Ascending aorta (tissue), 2 donors: ENCODE measurements around the gene LCE1B. TPM values are rescaled to one million over a fixed set of nuclear protein-coding genes. Genes with fewer than 3 reads are reported as not detected.

Experiments used
- DNase-seq, 2 donors: peaks; one replicate each; pipeline ENCODE4 v3.0.0-alpha.2; 2019; ENCODE audit warnings: low spot score in 2 of 2
- H3K27ac ChIP-seq, 2 donors: fragments of 200-600 bp; sonication (generic); one replicate each; pipeline ENCODE4 v1.5.1; 2016 to 2017; ENCODE audit warnings: mild to moderate bottlenecking in 1 of 2
- H3K27me3 ChIP-seq: fragments of 200-600 bp; sonication (generic); one replicate; pipeline ENCODE4 v1.5.1; 2017
- H3K36me3 ChIP-seq, 2 donors: fragments of 200-600 bp; sonication (generic); one replicate each; pipeline ENCODE4 v1.5.1; 2016
- H3K4me1 ChIP-seq, 2 donors: fragments of 200-600 bp; sonication (generic); one replicate each; pipeline ENCODE4 v1.5.1; 2016 to 2017; ENCODE audit warnings: mild to moderate bottlenecking in 1 of 2
- H3K4me3 ChIP-seq, 2 donors: fragments of 200-600 bp; sonication (generic); one replicate each; pipeline ENCODE4 v1.5.1; 2016 to 2017; ENCODE audit warnings: mild to moderate bottlenecking in 1 of 2
- H3K9me3 ChIP-seq, 2 donors: fragments of 200-600 bp; sonication (generic); one replicate each; pipeline ENCODE4 v1.5.1; 2016
- CTCF ChIP-seq, 3 experiments: fragments of 200-600 bp in 2 of 3; fragments of 450-650 bp in 1 of 3; sonication (generic) in 2 of 3; IDR thresholded peaks; one replicate each; pipeline ENCODE4 v1.5.1; 2016 to 2019; ENCODE audit warnings: antibody characterized with exemption in 3 of 3, mild to moderate bottlenecking in 1 of 3, moderate library complexity in 1 of 3
- intact Hi-C: fragments of 100-400 bp; cut with DNase I; formaldehyde crosslinking; loops from one replicate; pipeline ENCODE4 v1.15.1; 2023
- total RNA-seq: library from RNA; depleted of rRNA; stranded (reverse); fragments of >200 nt; gene quantifications from one replicate; pipeline ENCODE4 v1.1.0, GENCODE V29; 2016

Gene LCE1B
- total RNA-seq, 1 donor from 2014 or later = not detected

GRCh38 chr1:152801333-152801732 lies 10.4 kb upstream of the LCE1B start:
- no peaks in the 10 kb centered on the region for H3K27me3 ChIP-seq
- no peak for DNase-seq
- TF ChIP-seq CTCF (IDR thresholded peaks at IDR 0.05) = no peak

GRCh38 chr1:152806576-152806975 lies 5.2 kb upstream of the LCE1B start, which contains the start of gene LCE1C:
Gene LCE1C (minus strand): TSS chr1:152806651. CDS start chr1:152805478, 1,173 bp downstream.
- TF ChIP-seq CTCF (IDR thresholded peaks at IDR 0.05) = no peak
- Histone ChIP-seq H3K27me3 (no peaks in the 10 kb centered on the region), H3K4me3 (no peak within 1 kb of the TSS), H3K4me1 (no peaks in the 10 kb centered on the region), H3K36me3 (no peaks in the 10 kb centered on the region), H3K27ac (no peak within 1 kb of the TSS), H3K9me3 (no peaks in the 10 kb centered on the region)
- intact Hi-C loops = no loop called here
- no peak for DNase-seq

More at GRCh38 chr1:152801333-152801732, 10.4 kb upstream of the LCE1B start:
- Histone ChIP-seq H3K9me3 (no peaks in the 10 kb centered on the region), H3K27ac (no peak overlapping the region), H3K4me1 (no peaks in the 10 kb centered on the region), H3K4me3 (no peak overlapping the region), H3K36me3 (no peaks in the 10 kb centered on the region)
- intact Hi-C loops = no loop called here

- no peak overlapping the region for H3K27ac ChIP-seq
- H3K9me3 ChIP-seq = no peaks in the 10 kb centered on the region
- no peaks in the 10 kb centered on the region for H3K36me3 ChIP-seq
- intact Hi-C loops = no loop called here
- H3K27me3 ChIP-seq = no peaks in the 10 kb centered on the region
- no peak for TF ChIP-seq CTCF (IDR thresholded peaks at IDR 0.05)
- DNase-seq = no peak
- H3K4me1 ChIP-seq = no peaks in the 10 kb centered on the region
- no peak overlapping the region for H3K4me3 ChIP-seq
Measured at GRCh38 chr1:152811050-152811449, 721 bp upstream of the LCE1B start.

GRCh38 chr1:152817309-152817708 lies 5.5 kb downstream of the LCE1B start:
- Histone ChIP-seq H3K27ac (no peak overlapping the region), H3K27me3 (no peaks in the 10 kb centered on the region), H3K4me1 (no peaks in the 10 kb centered on the region), H3K4me3 (no peak overlapping the region), H3K9me3 (no peaks in the 10 kb centered on the region), H3K36me3 (no peaks in the 10 kb centered on the region)
- no peak for TF ChIP-seq CTCF (IDR thresholded peaks at IDR 0.05)
- DNase-seq = no peak
- intact Hi-C loops = no loop called here

GRCh38 chr1:152823294-152823693 lies 11.5 kb downstream of the LCE1B start:
- intact Hi-C loops = no loop called here
- Histone ChIP-seq H3K36me3 (no peaks in the 10 kb centered on the region), H3K4me3 (no peak overlapping the region), H3K9me3 (no peaks in the 10 kb centered on the region), H3K27ac (no peak overlapping the region), H3K4me1 (no peaks in the 10 kb centered on the region), H3K27me3 (no peaks in the 10 kb centered on the region)
- DNase-seq = no peak
- TF ChIP-seq CTCF (IDR thresholded peaks at IDR 0.05) = no peak

GRCh38 chr1:152824964-152825363 lies 13.2 kb downstream of the LCE1B start:
- Histone ChIP-seq H3K27me3 (no peaks in the 10 kb centered on the region), H3K4me1 (no peaks in the 10 kb centered on the region), H3K4me3 (no peak overlapping the region), H3K36me3 (no peaks in the 10 kb centered on the region), H3K9me3 (no peaks in the 10 kb centered on the region), H3K27ac (no peak overlapping the region)
- no peak for TF ChIP-seq CTCF (IDR thresholded peaks at IDR 0.05)
- intact Hi-C loops = no loop called here
- no peak for DNase-seq
